Left cardiac atrium (tissue), 4 donors: ENCODE results near the gene CARHSP1. TPM values are rescaled to one million over a fixed set of nuclear protein-coding genes. Genes with fewer than 3 reads are reported as not detected.
"Not testable (repeated sequence)": the region's sequence is repeated elsewhere in the genome, so short reads cannot be mapped to it uniquely, and the experiment has no call there.

Experiments
- ATAC-seq, 2 donors: fragments of 200-7000 bp; cut with Tn5 transposase; one replicate each; pipeline ENCODE4 v1.9.1; 2020; ENCODE audit warnings: mild to moderate bottlenecking in 2 of 2, moderate library complexity in 2 of 2
- DNase-seq: peaks from one replicate; pipeline ENCODE4 v3.0.0-alpha.2; 2020
- intact Hi-C, 2 donors: fragments of 100-400 bp; cut with DNase I; formaldehyde crosslinking; loops; one replicate each; pipeline versions ENCODE4 v1.14.1 to v1.15.1; 2022 to 2023
- total RNA-seq, 2 donors: library from RNA; stranded (reverse); fragmentation: NEBNext Ultra II Directional; extraction: Animal tissue kit (Norgen Biotek cat#: 25700); gene quantifications; one replicate each; pipeline ENCODE4 v1.2.1, GENCODE V29; 2021
- donor health status: DM: no; HTN: yes; CAD: no.
- donor health status: DM: no; HTN: yes; CAD: no; lungs with severe emphysema.
- donor health status: DM: yes; HTN: yes; CAD: no.
- donor health status: Dilated cardiomyopathy.

The CARHSP1 gene
- total RNA-seq, 2 donors from 2014 or later, result 35.5 to 37.6 TPM

GRCh38 chr16:8880839-8881510, 12.2 kb upstream of the CARHSP1 start:
- no peak for ATAC-seq
- no peak for DNase-seq
- intact Hi-C loops, result loop anchor here (2.0 to 10.0 kb wide), 4 partner anchors 86 to 314 kb away; partner anchors contain the start of genes PMM2 (in 1 of the 2) and TMEM186 (in 1 of the 2)

GRCh38 chr16:8878523-8878911, 9.7 kb upstream of the CARHSP1 start:
- DNase-seq (no peak), ATAC-seq (peak; percentile 36 to 67)
- intact Hi-C loops, result loop anchor here in 1 of 2 donors (10.0 kb wide), 1 partner anchor 74 kb away; no protein-coding TSS in a partner anchor

GRCh38 chr16:8877894-8878522, 9.2 kb upstream of the CARHSP1 start:
- DNase-seq, result no peak
- ATAC-seq, result peak in 1 of 2 donors; percentile 15
- intact Hi-C loops, result loop anchor here in 1 of 2 donors (10.0 kb wide), 1 partner anchor 73 kb away; no protein-coding TSS in a partner anchor

- not testable (repeated sequence) for ATAC-seq, DNase-seq
- intact Hi-C loops, result loop anchor here in 1 of 2 donors (10.0 kb wide), 1 partner anchor 71 kb away; no protein-coding TSS in a partner anchor
These were observed 6.5 kb upstream of the CARHSP1 start for GRCh38 chr16:8875317-8875716.

GRCh38 chr16:8874388-8874787, 5.6 kb upstream of the CARHSP1 start:
- intact Hi-C loops, result loop anchor here in 1 of 2 donors (10.0 kb wide), 1 partner anchor 70 kb away; no protein-coding TSS in a partner anchor
- DNase-seq, result no peak
- peak in 1 of 2 donors; percentile 21 for ATAC-seq

- not testable (repeated sequence) for DNase-seq, ATAC-seq
- intact Hi-C loops, result loop anchor here in 1 of 2 donors (10.0 kb wide), 1 partner anchor 69 kb away; no protein-coding TSS in a partner anchor
These were observed 5.0 kb upstream of the CARHSP1 start for GRCh38 chr16:8873866-8874195.

GRCh38 chr16:8872967-8873865, 4.4 kb upstream of the CARHSP1 start:
- ATAC-seq (no peak), DNase-seq (no peak)
- intact Hi-C loops, result loop anchor here in 1 of 2 donors (10.0 kb wide), 1 partner anchor 68 kb away; no protein-coding TSS in a partner anchor

GRCh38 chr16:8872071-8872470, 3.3 kb upstream of the CARHSP1 start:
- no peak for DNase-seq
- ATAC-seq, result no peak
- intact Hi-C loops, result loop anchor here in 1 of 2 donors (10.0 kb wide), 1 partner anchor 67 kb away; no protein-coding TSS in a partner anchor

- not testable (repeated sequence) for DNase-seq, ATAC-seq
- intact Hi-C loops, result loop anchor here in 1 of 2 donors (10.0 kb wide), 1 partner anchor 65 kb away; no protein-coding TSS in a partner anchor
These were observed 1.1 kb upstream of the CARHSP1 start for GRCh38 chr16:8869988-8870241.

- DNase-seq, result no peak
- no peak for ATAC-seq
- intact Hi-C loops, result no loop called here
These were observed 594 bp upstream of the CARHSP1 start for GRCh38 chr16:8869212-8869987.

- intact Hi-C loops, result no loop called here
- ATAC-seq (no peak), DNase-seq (no peak)
These were observed 832 bp downstream of the CARHSP1 start for GRCh38 chr16:8867932-8868415.

- no peak for ATAC-seq
- DNase-seq, result peak; percentile 61
- intact Hi-C loops, result no loop called here
These were observed 1.4 kb downstream of the CARHSP1 start for GRCh38 chr16:8867216-8867931.

GRCh38 chr16:8866884-8867215, 2.0 kb downstream of the CARHSP1 start:
- no peak for DNase-seq
- intact Hi-C loops, result no loop called here

GRCh38 chr16:8866118-8866883, 2.5 kb downstream of the CARHSP1 start:
- DNase-seq (peak; percentile 72), ATAC-seq (peak; percentile 1 to 3)
- intact Hi-C loops, result no loop called here

More at GRCh38 chr16:8866884-8867215, 2.0 kb downstream of the CARHSP1 start:
- no peak for ATAC-seq

GRCh38 chr16:8865145-8865882, 3.5 kb downstream of the CARHSP1 start:
- intact Hi-C loops, result no loop called here
- ATAC-seq (no peak), DNase-seq (no peak)

GRCh38 chr16:8864480-8865110, 4.2 kb downstream of the CARHSP1 start:
- no peak for ATAC-seq
- intact Hi-C loops, result no loop called here
- no peak for DNase-seq
